ENCODE measurements around the gene SPPL2A.

Gene SPPL2A

GRCh38 chr15:50786438-50786837 lies 20.9 kb upstream of the SPPL2A start:
- TF ChIP-seq CREB5 (CRISPR knock-in tag; IDR thresholded peaks at IDR 0.05; ENCODE audit: low read depth): no peak
- TF ChIP-seq TOX (CRISPR knock-in tag; IDR thresholded peaks at IDR 0.05; ENCODE audit: borderline replicate concordance): no peak
- no peak for TF ChIP-seq ZNF8 (CRISPR knock-in tag; IDR thresholded peaks at IDR 0.05)
- no peak for TF ChIP-seq ZNF70 (CRISPR knock-in tag; IDR thresholded peaks at IDR 0.05)
- TF ChIP-seq RARB (CRISPR knock-in tag; IDR thresholded peaks at IDR 0.05): no peak
- no peak for TF ChIP-seq PPARA (CRISPR knock-in tag; IDR thresholded peaks at IDR 0.05; ENCODE audit: borderline replicate concordance)
- TF ChIP-seq, protein P1, sequence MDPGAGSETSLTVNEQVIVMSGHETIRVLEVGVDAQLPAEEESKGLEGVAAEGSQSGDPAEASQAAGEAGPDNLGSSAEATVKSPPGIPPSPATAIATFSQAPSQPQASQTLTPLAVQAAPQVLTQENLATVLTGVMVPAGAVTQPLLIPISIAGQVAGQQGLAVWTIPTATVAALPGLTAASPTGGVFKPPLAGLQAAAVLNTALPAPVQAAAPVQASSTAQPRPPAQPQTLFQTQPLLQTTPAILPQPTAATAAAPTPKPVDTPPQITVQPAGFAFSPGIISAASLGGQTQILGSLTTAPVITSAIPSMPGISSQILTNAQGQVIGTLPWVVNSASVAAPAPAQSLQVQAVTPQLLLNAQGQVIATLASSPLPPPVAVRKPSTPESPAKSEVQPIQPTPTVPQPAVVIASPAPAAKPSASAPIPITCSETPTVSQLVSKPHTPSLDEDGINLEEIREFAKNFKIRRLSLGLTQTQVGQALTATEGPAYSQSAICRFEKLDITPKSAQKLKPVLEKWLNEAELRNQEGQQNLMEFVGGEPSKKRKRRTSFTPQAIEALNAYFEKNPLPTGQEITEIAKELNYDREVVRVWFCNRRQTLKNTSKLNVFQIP (CRISPR knock-in tag; IDR thresholded peaks at IDR 0.05; ENCODE audit: borderline replicate concordance, low read depth): no peak
- no peak for TF ChIP-seq OSR1 (CRISPR knock-in tag; IDR thresholded peaks at IDR 0.05)
- no peak for TF ChIP-seq BACH2 (CRISPR knock-in tag; IDR thresholded peaks at IDR 0.05; ENCODE audit: borderline replicate concordance)
- no peak for TF ChIP-seq ZFP3 (CRISPR knock-in tag; IDR thresholded peaks at IDR 0.05)
- TF ChIP-seq ZC3H10 (CRISPR knock-in tag; IDR thresholded peaks at IDR 0.05): no peak
- TF ChIP-seq TSHZ2 (CRISPR knock-in tag; IDR thresholded peaks at IDR 0.05): no peak
- no peak for TF ChIP-seq PATZ1 (CRISPR knock-in tag; IDR thresholded peaks at IDR 0.05; ENCODE audit: borderline replicate concordance)
- TF ChIP-seq ARNTL (CRISPR knock-in tag; IDR thresholded peaks at IDR 0.05; ENCODE audit: borderline replicate concordance, low read depth): no peak
- no peak for TF ChIP-seq ESRRG (CRISPR knock-in tag; IDR thresholded peaks at IDR 0.05)
- no peak for TF ChIP-seq TCF4 (CRISPR knock-in tag; IDR thresholded peaks at IDR 0.05; ENCODE audit: borderline replicate concordance)
- TF ChIP-seq ZNF565 (CRISPR knock-in tag; conservative IDR thresholded peaks at IDR 0.05; ENCODE audit: low read depth): no peak
- TF ChIP-seq GLIS3 (CRISPR knock-in tag; IDR thresholded peaks at IDR 0.05): no peak
- no peak for TF ChIP-seq CSDC2 (CRISPR knock-in tag; IDR thresholded peaks at IDR 0.05)
- no peak for TF ChIP-seq SNAI2 (CRISPR knock-in tag; IDR thresholded peaks at IDR 0.05)
- no peak for ATAC-seq

DNA sequence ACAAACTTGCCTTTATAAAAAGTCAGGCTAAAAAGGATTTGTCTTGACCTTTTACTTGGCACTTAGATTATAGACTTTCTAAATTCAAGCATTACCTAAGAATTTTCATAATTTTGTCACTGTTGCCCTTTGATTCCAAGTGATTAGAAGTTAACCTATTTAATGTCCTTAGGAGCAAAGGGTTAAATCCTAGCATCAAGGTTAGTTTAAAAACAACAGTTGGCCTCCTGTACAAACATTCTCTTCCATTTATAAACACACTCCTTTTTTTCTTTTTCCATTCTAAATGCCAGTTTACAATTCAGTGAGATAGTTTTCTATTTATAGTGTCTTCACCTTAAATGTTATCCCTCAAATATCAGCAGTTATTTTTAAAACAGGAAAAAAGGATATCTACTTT lies 18.4 kb upstream of the SPPL2A start:
- no peak for TF ChIP-seq BACH2 (CRISPR knock-in tag; IDR thresholded peaks at IDR 0.05; ENCODE audit: borderline replicate concordance)
- no peak for TF ChIP-seq TCF4 (CRISPR knock-in tag; IDR thresholded peaks at IDR 0.05; ENCODE audit: borderline replicate concordance)
- TF ChIP-seq GLIS3 (CRISPR knock-in tag; IDR thresholded peaks at IDR 0.05): no peak
- no peak for TF ChIP-seq ZNF8 (CRISPR knock-in tag; IDR thresholded peaks at IDR 0.05)
- TF ChIP-seq TSHZ2 (CRISPR knock-in tag; IDR thresholded peaks at IDR 0.05): no peak
- no peak for TF ChIP-seq PATZ1 (CRISPR knock-in tag; IDR thresholded peaks at IDR 0.05; ENCODE audit: borderline replicate concordance)
- TF ChIP-seq, protein P2, sequence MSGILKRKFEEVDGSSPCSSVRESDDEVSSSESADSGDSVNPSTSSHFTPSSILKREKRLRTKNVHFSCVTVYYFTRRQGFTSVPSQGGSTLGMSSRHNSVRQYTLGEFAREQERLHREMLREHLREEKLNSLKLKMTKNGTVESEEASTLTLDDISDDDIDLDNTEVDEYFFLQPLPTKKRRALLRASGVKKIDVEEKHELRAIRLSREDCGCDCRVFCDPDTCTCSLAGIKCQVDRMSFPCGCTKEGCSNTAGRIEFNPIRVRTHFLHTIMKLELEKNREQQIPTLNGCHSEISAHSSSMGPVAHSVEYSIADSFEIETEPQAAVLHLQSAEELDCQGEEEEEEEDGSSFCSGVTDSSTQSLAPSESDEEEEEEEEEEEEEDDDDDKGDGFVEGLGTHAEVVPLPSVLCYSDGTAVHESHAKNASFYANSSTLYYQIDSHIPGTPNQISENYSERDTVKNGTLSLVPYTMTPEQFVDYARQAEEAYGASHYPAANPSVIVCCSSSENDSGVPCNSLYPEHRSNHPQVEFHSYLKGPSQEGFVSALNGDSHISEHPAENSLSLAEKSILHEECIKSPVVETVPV (CRISPR knock-in tag; IDR thresholded peaks at IDR 0.05): no peak
- TF ChIP-seq PPARA (CRISPR knock-in tag; IDR thresholded peaks at IDR 0.05; ENCODE audit: borderline replicate concordance): no peak
- TF ChIP-seq, protein P1 (CRISPR knock-in tag; IDR thresholded peaks at IDR 0.05; ENCODE audit: borderline replicate concordance, low read depth): no peak
- TF ChIP-seq TOX (CRISPR knock-in tag; IDR thresholded peaks at IDR 0.05; ENCODE audit: borderline replicate concordance): no peak
- no peak for TF ChIP-seq ZNF565 (CRISPR knock-in tag; conservative IDR thresholded peaks at IDR 0.05; ENCODE audit: low read depth)
- TF ChIP-seq ZC3H10 (CRISPR knock-in tag; IDR thresholded peaks at IDR 0.05): no peak
- TF ChIP-seq ARNTL (CRISPR knock-in tag; IDR thresholded peaks at IDR 0.05; ENCODE audit: borderline replicate concordance, low read depth): no peak
- TF ChIP-seq ZNF70 (CRISPR knock-in tag; IDR thresholded peaks at IDR 0.05): no peak
- ATAC-seq: no peak

All from SK-N-SH treated with all-trans-retinoic acid at 6 μM for 48 hours (cell line).